ENCODE data around the gene CAMK2A. TPM values are rescaled to one million over a fixed set of nuclear protein-coding genes. Genes with fewer than 3 reads are reported as not detected.

The CAMK2A gene
- total RNA-seq, 1 experiment from 2014 or later = not detected

DNA sequence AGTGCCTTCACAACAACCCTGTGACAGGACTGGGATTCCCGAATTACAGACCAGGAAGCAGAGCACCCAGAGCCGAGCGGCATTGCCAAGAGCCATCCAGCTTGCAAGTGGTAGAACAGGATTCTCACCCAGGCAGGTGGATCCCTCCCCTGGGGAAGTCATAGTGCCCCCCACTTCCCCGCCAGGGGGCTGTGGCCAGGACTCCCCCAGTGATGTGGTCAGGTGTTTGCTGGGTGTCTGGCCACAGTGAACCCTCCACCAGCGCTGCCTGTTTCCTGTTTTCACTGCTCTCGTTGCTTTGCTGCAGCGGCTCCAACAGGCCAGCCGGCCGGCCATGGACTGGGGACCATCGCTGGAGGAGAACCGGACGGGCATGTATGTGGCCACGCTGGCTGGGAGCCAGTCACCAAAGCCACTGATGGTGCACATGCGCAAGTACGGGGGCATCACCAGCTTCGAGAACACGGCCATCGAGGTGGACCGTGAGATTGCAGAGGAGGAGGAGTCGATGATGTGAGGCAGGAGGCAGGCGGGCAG is 80.4 kb downstream of the CAMK2A start:
- H3K4me1 Mint-ChIP-seq (ENCODE audit: low read depth, unreplicated experiment) = peaks cover 29% of the 10 kb centered on the region
- H3K27ac Mint-ChIP-seq (ENCODE audit: unreplicated experiment) = no peak overlapping the region
- H3K4me3 ChIP-seq (ENCODE audit: low read depth, low read length) = no peak overlapping the region
- intact Hi-C loops (cut with micrococcal nuclease; ENCODE audit: unreplicated experiment) = no loop called here
- no peak for TF ChIP-seq CTCF (IDR thresholded peaks at IDR 0.05; ENCODE audit: insufficient read depth in 1 of 2, low read depth in 1 of 2, low read length in 1 of 2, severe bottlenecking in 1 of 2, unreplicated experiment in 1 of 2)
- H3K27me3 ChIP-seq (replicated peaks; ENCODE audit: control insufficient read depth, insufficient read depth, low read length) = no peaks in the 10 kb centered on the region
- ChIA-PET CTCF (interaction anchor here (1.2 kb wide), 1 partner anchor 72 kb away, joined by 3 read pairs; no protein-coding TSS in a partner anchor), POLR2A (no interaction called here)
- no TSS peak for BruUV-seq (replicated peaks)
- no peaks in the 10 kb centered on the region for H3K27me3 Mint-ChIP-seq (ENCODE audit: insufficient read depth, unreplicated experiment)
- H3K4me1 ChIP-seq = peaks cover 12% of the 10 kb centered on the region
- DNase-seq = no peak
- H3K36me3 ChIP-seq (ENCODE audit: control insufficient read depth, insufficient read depth, low read length) = no peaks in the 10 kb centered on the region
- no peaks in the 10 kb centered on the region for H3K9me3 Mint-ChIP-seq (ENCODE audit: unreplicated experiment)
- peaks cover 6% of the 10 kb centered on the region for H3K36me3 Mint-ChIP-seq (ENCODE audit: insufficient read depth, unreplicated experiment)
- no peak overlapping the region for H3K4me3 Mint-ChIP-seq (ENCODE audit: unreplicated experiment)
- H3K9me3 ChIP-seq = no peaks in the 10 kb centered on the region

- peak overlapping the region; percentile 11 for H3K27ac Mint-ChIP-seq (ENCODE audit: unreplicated experiment)
- peaks cover 6% of the 10 kb centered on the region for H3K36me3 Mint-ChIP-seq (ENCODE audit: insufficient read depth, unreplicated experiment)
- DNase-seq = no peak
- TF ChIP-seq CTCF (IDR thresholded peaks at IDR 0.05; ENCODE audit: insufficient read depth in 1 of 2, low read depth in 1 of 2, low read length in 1 of 2, severe bottlenecking in 1 of 2, unreplicated experiment in 1 of 2) = no peak
- BruUV-seq (replicated peaks) = no TSS peak
- Histone ChIP-seq H3K4me3 (ENCODE audit: low read depth, low read length) (no peak overlapping the region), H3K9me3 (no peaks in the 10 kb centered on the region), H3K4me1 (peaks cover 12% of the 10 kb centered on the region), H3K36me3 (ENCODE audit: control insufficient read depth, insufficient read depth, low read length) (no peaks in the 10 kb centered on the region), H3K27me3 (replicated peaks; ENCODE audit: control insufficient read depth, insufficient read depth, low read length) (no peaks in the 10 kb centered on the region)
- H3K4me3 Mint-ChIP-seq (ENCODE audit: unreplicated experiment) = no peak overlapping the region
- H3K9me3 Mint-ChIP-seq (ENCODE audit: unreplicated experiment) = no peaks in the 10 kb centered on the region
- CTCF ChIA-PET = interaction anchor here (1.2 kb wide), 1 partner anchor 71 kb away, joined by 3 read pairs; no protein-coding TSS in a partner anchor
- H3K4me1 Mint-ChIP-seq (ENCODE audit: low read depth, unreplicated experiment) = peaks cover 29% of the 10 kb centered on the region
- H3K27me3 Mint-ChIP-seq (ENCODE audit: insufficient read depth, unreplicated experiment) = no peaks in the 10 kb centered on the region
- POLR2A ChIA-PET = no interaction called here
- intact Hi-C loops (cut with micrococcal nuclease; ENCODE audit: unreplicated experiment) = no loop called here
Measured at GRCh38 chr5:150208187-150209098, 81.1 kb downstream of the CAMK2A start.

DNA sequence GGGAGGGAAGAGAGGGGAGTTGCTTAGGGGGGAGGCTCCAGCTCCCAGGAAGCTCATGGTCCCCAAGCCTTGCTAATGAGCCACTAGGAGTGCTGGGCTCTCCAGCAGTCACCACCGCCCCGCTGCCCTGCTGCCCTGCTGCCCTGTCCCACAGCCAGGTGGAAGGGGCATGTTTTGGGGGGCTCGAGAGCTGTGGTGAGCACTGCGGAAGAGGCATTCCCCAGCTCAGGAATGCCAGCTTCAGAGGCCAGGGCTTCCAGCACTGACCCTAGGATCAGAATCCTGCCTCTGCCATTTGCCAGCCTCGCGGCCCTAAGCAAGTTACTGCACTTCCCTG is 82.8 kb downstream of the CAMK2A start:
- no peak for DNase-seq
- H3K9me3 Mint-ChIP-seq (ENCODE audit: unreplicated experiment) = no peaks in the 10 kb centered on the region
- no peaks in the 10 kb centered on the region for H3K9me3 ChIP-seq
- intact Hi-C loops (cut with micrococcal nuclease; ENCODE audit: unreplicated experiment) = no loop called here
- H3K36me3 Mint-ChIP-seq (ENCODE audit: insufficient read depth, unreplicated experiment) = peaks cover under 1% of the 10 kb centered on the region
- no peaks in the 10 kb centered on the region for H3K27me3 ChIP-seq (replicated peaks; ENCODE audit: control insufficient read depth, insufficient read depth, low read length)
- H3K27ac Mint-ChIP-seq (ENCODE audit: unreplicated experiment) = no peak overlapping the region
- POLR2A ChIA-PET = no interaction called here
- no peaks in the 10 kb centered on the region for H3K36me3 ChIP-seq (ENCODE audit: control insufficient read depth, insufficient read depth, low read length)
- no peak for TF ChIP-seq CTCF (IDR thresholded peaks at IDR 0.05; ENCODE audit: insufficient read depth in 1 of 2, low read depth in 1 of 2, low read length in 1 of 2, severe bottlenecking in 1 of 2, unreplicated experiment in 1 of 2)
- no TSS peak for BruUV-seq (replicated peaks)
- no peaks in the 10 kb centered on the region for H3K27me3 Mint-ChIP-seq (ENCODE audit: insufficient read depth, unreplicated experiment)
- peaks cover 23% of the 10 kb centered on the region for H3K4me1 Mint-ChIP-seq (ENCODE audit: low read depth, unreplicated experiment)
- H3K4me3 Mint-ChIP-seq (ENCODE audit: unreplicated experiment) = no peak overlapping the region
- H3K4me1 ChIP-seq = peaks cover 12% of the 10 kb centered on the region
- H3K4me3 ChIP-seq (ENCODE audit: low read depth, low read length) = no peak overlapping the region
- CTCF ChIA-PET = interaction anchor here (0.7 kb wide), 1 partner anchor 162 kb away, joined by 3 read pairs; no protein-coding TSS in a partner anchor
